WTC11 (cell line): ENCODE results near the gene BCL11B.

Source experiments
- KAT7 ChIP-seq: sonication (generic); formaldehyde crosslinking; IDR thresholded peaks from 2 replicates; pipeline ENCODE4 v1.8.1; 2023; ENCODE audit warnings: missing genetic modification reagents, mild to moderate bottlenecking, borderline replicate concordance
- NR3C1 ChIP-seq: sonication (generic); formaldehyde crosslinking; conservative IDR thresholded peaks from 2 replicates; pipeline ENCODE4 v1.8.1; 2023; ENCODE audit warnings: low read depth, mild to moderate bottlenecking, missing genetic modification reagents
- TEAD1 ChIP-seq: sonication (generic); formaldehyde crosslinking; IDR thresholded peaks from 2 replicates; pipeline ENCODE4 v1.8.0; 2022; ENCODE audit warnings: mild to moderate bottlenecking, missing genetic modification reagents
- TF ChIP-seq, protein P1 (sequence below): sonication (generic); formaldehyde crosslinking; IDR thresholded peaks from 2 replicates; pipeline ENCODE4 v1.8.1; 2023; ENCODE audit warnings: mild to moderate bottlenecking, moderate library complexity, missing genetic modification reagents
- TF ChIP-seq, protein P2 (sequence below): fragments of 200-600 bp; IDR thresholded peaks from 2 replicates; pipeline ENCODE4 v1.8.0; 2022; ENCODE audit warnings: antibody characterized with exemption

DNA sequence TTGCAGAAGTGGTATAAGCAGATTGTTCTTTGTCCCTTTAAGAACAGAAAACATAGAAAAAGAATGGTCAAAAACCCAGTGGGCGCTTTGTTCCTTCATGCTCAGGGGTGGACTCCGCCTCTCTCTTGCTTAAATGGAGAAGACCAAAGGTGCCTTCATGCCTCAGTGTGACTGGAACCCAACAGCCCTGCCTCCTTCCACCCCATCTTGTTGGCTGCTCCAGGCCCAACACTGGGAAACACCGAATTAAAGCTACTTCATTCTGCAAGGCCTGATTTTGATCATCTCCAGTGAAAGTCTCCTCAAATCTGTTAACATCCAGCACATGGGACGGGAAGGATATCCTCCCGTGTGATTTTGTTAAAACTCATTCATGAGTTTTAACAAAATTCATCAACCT lies 103.7 kb downstream of the BCL11B start:
- TF ChIP-seq KAT7 (CRISPR knock-in tag) (no peak), TEAD1 (CRISPR knock-in tag) (no peak), NR3C1 (no peak)
- TF ChIP-seq, protein P1, sequence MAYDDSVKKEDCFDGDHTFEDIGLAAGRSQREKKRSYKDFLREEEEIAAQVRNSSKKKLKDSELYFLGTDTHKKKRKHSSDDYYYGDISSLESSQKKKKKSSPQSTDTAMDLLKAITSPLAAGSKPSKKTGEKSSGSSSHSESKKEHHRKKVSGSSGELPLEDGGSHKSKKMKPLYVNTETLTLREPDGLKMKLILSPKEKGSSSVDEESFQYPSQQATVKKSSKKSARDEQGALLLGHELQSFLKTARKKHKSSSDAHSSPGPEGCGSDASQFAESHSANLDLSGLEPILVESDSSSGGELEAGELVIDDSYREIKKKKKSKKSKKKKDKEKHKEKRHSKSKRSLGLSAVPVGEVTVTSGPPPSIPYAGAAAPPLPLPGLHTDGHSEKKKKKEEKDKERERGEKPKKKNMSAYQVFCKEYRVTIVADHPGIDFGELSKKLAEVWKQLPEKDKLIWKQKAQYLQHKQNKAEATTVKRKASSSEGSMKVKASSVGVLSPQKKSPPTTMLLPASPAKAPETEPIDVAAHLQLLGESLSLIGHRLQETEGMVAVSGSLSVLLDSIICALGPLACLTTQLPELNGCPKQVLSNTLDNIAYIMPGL (CRISPR knock-in tag): no peak
- TF ChIP-seq, protein P2, sequence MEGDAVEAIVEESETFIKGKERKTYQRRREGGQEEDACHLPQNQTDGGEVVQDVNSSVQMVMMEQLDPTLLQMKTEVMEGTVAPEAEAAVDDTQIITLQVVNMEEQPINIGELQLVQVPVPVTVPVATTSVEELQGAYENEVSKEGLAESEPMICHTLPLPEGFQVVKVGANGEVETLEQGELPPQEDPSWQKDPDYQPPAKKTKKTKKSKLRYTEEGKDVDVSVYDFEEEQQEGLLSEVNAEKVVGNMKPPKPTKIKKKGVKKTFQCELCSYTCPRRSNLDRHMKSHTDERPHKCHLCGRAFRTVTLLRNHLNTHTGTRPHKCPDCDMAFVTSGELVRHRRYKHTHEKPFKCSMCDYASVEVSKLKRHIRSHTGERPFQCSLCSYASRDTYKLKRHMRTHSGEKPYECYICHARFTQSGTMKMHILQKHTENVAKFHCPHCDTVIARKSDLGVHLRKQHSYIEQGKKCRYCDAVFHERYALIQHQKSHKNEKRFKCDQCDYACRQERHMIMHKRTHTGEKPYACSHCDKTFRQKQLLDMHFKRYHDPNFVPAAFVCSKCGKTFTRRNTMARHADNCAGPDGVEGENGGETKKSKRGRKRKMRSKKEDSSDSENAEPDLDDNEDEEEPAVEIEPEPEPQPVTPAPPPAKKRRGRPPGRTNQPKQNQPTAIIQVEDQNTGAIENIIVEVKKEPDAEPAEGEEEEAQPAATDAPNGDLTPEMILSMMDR: no peak
